Astrocyte (in vitro differentiated cells and primary cell): Measurements from ENCODE around the gene NEK3. TPM values are rescaled to one million over a fixed set of nuclear protein-coding genes. Genes with fewer than 3 reads are reported as not detected.
"Not testable (repeated sequence)": the region's sequence is repeated elsewhere in the genome, so short reads cannot be mapped to it uniquely, and the experiment has no call there.

Experiments used
- DNase-seq: peaks from one replicate; pipeline ENCODE4 v3.0.0-alpha.2; 2010; ENCODE audit warnings: low read depth
- FAIRE-seq: peaks from 2 replicates; lab custom pipeline; 2011; peaks lifted over from hg19 to GRCh38; lab: Jason Lieb, UNC
- H2AFZ ChIP-seq: 2 replicates; pipeline ENCODE4 v1.6.0; 2012; ENCODE audit warnings: low read depth, low read length, inconsistent platforms
- H3K27ac ChIP-seq: 2 replicates; pipeline ENCODE4 v1.5.1; 2011; ENCODE audit warnings: low read depth, low read length, inconsistent platforms
- H3K27me3 ChIP-seq: 2 replicates; pipeline ENCODE4 v1.6.0; 2011; ENCODE audit warnings: low read length, inconsistent platforms; ENCODE audit not compliant: insufficient read depth
- H3K36me3 ChIP-seq: 2 replicates; pipeline ENCODE4 v1.5.1; 2011; ENCODE audit warnings: low read length, inconsistent platforms; ENCODE audit not compliant: insufficient read depth
- H3K4me1 ChIP-seq: 2 replicates; pipeline ENCODE4 v1.5.1; 2011; ENCODE audit warnings: low read length, inconsistent platforms; ENCODE audit not compliant: insufficient read depth
- H3K4me2 ChIP-seq: 2 replicates; pipeline ENCODE4 v1.6.0; 2012; ENCODE audit warnings: low read length, inconsistent platforms
- H3K4me3 ChIP-seq: 2 replicates; pipeline ENCODE4 v1.5.1; 2011; ENCODE audit warnings: low read depth, mild to moderate bottlenecking, low read length, inconsistent platforms; ENCODE audit not compliant: insufficient read depth
- H3K79me2 ChIP-seq: 2 replicates; pipeline ENCODE4 v1.6.0; 2012; ENCODE audit warnings: mild to moderate bottlenecking, low read length, inconsistent platforms; ENCODE audit not compliant: insufficient read depth
- H3K9ac ChIP-seq: 2 replicates; pipeline ENCODE4 v1.6.0; 2012; ENCODE audit warnings: mild to moderate bottlenecking, low read length, inconsistent platforms
- H3K9me3 ChIP-seq: 2 replicates; pipeline ENCODE4 v1.5.1; 2012; ENCODE audit warnings: low read depth, mild to moderate bottlenecking, low read length, inconsistent platforms; ENCODE audit not compliant: insufficient read depth
- H4K20me1 ChIP-seq: 2 replicates; pipeline ENCODE4 v1.6.0; 2012; ENCODE audit warnings: low read length, inconsistent platforms; ENCODE audit not compliant: insufficient read depth
- H3K27ac Mint-ChIP-seq: one replicate; pipeline ENCODE4 v1.8.0; 2021; ENCODE audit warnings: mild to moderate bottlenecking, mixed read lengths; ENCODE audit not compliant: unreplicated experiment
- H3K27me3 Mint-ChIP-seq: one replicate; pipeline ENCODE4 v1.8.0; 2021; ENCODE audit warnings: low read depth, mixed read lengths; ENCODE audit not compliant: unreplicated experiment
- H3K36me3 Mint-ChIP-seq: one replicate; pipeline ENCODE4 v1.8.0; 2021; ENCODE audit warnings: low read depth, mixed read lengths; ENCODE audit not compliant: unreplicated experiment
- H3K4me1 Mint-ChIP-seq: one replicate; pipeline ENCODE4 v1.8.0; 2021; ENCODE audit warnings: low read depth, mixed read lengths; ENCODE audit not compliant: unreplicated experiment
- H3K4me3 Mint-ChIP-seq: one replicate; pipeline ENCODE4 v1.8.0; 2021; ENCODE audit warnings: mild to moderate bottlenecking, moderate library complexity, mixed read lengths; ENCODE audit not compliant: unreplicated experiment
- H3K9me3 Mint-ChIP-seq: one replicate; pipeline ENCODE4 v1.8.0; 2021; ENCODE audit warnings: mild to moderate bottlenecking, mixed read lengths; ENCODE audit not compliant: unreplicated experiment
- CTCF ChIP-seq: IDR thresholded peaks from 2 replicates; pipeline ENCODE4 v1.5.1; 2011; ENCODE audit warnings: low read depth, mild to moderate bottlenecking, inconsistent platforms, low read length, moderate library complexity; ENCODE audit not compliant: insufficient read depth
- total RNA-seq: library from RNA; stranded (reverse); gene quantifications from 2 replicates; pipeline ENCODE4 v1.2.1, GENCODE V29; 2021

The NEK3 gene
- total RNA-seq, 1 donor from 2014 or later, result 13.9 TPM

GRCh38 chr13:52203864-52204263 lies 44.5 kb upstream of the NEK3 start:
- not testable (repeated sequence) for H3K4me2 ChIP-seq, H3K9me3 Mint-ChIP-seq, H3K36me3 ChIP-seq, H4K20me1 ChIP-seq, H3K4me3 Mint-ChIP-seq, H3K9ac ChIP-seq, H3K27me3 Mint-ChIP-seq, H3K9me3 ChIP-seq, H2AFZ ChIP-seq, H3K4me1 Mint-ChIP-seq, H3K79me2 ChIP-seq, H3K27ac ChIP-seq, FAIRE-seq, H3K27me3 ChIP-seq, H3K4me1 ChIP-seq, H3K36me3 Mint-ChIP-seq, H3K4me3 ChIP-seq
- DNase-seq, result peak; percentile 47
- peak overlapping the region; percentile 26 for H3K27ac Mint-ChIP-seq

GRCh38 chr13:52202506-52202905 lies 43.1 kb upstream of the NEK3 start:
- H3K4me1 Mint-ChIP-seq, H2AFZ ChIP-seq, H3K4me3 ChIP-seq, H3K4me1 ChIP-seq, H3K9me3 Mint-ChIP-seq, H3K36me3 Mint-ChIP-seq, H3K4me3 Mint-ChIP-seq, H3K79me2 ChIP-seq, H3K4me2 ChIP-seq, H3K9ac ChIP-seq, FAIRE-seq, H3K36me3 ChIP-seq, H4K20me1 ChIP-seq, H3K27ac ChIP-seq, H3K27me3 Mint-ChIP-seq, H3K27me3 ChIP-seq, H3K9me3 ChIP-seq, DNase-seq: not testable (repeated sequence)
- peak overlapping the region; percentile 4 for H3K27ac Mint-ChIP-seq

GRCh38 chr13:52201439-52202193 lies 42.2 kb upstream of the NEK3 start:
- not testable (repeated sequence) for H3K36me3 ChIP-seq, H4K20me1 ChIP-seq, FAIRE-seq, H3K9me3 ChIP-seq, H3K27ac ChIP-seq, H3K4me1 Mint-ChIP-seq, H3K9ac ChIP-seq, H3K9me3 Mint-ChIP-seq, H3K4me3 Mint-ChIP-seq, H3K27me3 Mint-ChIP-seq, H3K79me2 ChIP-seq, H3K4me3 ChIP-seq, H3K27ac Mint-ChIP-seq, H3K36me3 Mint-ChIP-seq, H3K27me3 ChIP-seq, H3K4me1 ChIP-seq, H3K4me2 ChIP-seq
- peak; percentile 29 for TF ChIP-seq CTCF
- H2AFZ ChIP-seq, result peak overlapping the region; percentile 54
- DNase-seq, result peak; percentile 27
